HG03378 (cell line): ENCODE data around the gene RGS12.

Source experiments
- ATAC-seq: cut with Tn5 transposase; IDR thresholded peaks from one replicate; pipeline ENCODE4 v1.9.1; 2021; ENCODE audit warnings: mild to moderate bottlenecking, moderate library complexity; ENCODE audit not compliant: unreplicated experiment

RGS12 gene, protein sequence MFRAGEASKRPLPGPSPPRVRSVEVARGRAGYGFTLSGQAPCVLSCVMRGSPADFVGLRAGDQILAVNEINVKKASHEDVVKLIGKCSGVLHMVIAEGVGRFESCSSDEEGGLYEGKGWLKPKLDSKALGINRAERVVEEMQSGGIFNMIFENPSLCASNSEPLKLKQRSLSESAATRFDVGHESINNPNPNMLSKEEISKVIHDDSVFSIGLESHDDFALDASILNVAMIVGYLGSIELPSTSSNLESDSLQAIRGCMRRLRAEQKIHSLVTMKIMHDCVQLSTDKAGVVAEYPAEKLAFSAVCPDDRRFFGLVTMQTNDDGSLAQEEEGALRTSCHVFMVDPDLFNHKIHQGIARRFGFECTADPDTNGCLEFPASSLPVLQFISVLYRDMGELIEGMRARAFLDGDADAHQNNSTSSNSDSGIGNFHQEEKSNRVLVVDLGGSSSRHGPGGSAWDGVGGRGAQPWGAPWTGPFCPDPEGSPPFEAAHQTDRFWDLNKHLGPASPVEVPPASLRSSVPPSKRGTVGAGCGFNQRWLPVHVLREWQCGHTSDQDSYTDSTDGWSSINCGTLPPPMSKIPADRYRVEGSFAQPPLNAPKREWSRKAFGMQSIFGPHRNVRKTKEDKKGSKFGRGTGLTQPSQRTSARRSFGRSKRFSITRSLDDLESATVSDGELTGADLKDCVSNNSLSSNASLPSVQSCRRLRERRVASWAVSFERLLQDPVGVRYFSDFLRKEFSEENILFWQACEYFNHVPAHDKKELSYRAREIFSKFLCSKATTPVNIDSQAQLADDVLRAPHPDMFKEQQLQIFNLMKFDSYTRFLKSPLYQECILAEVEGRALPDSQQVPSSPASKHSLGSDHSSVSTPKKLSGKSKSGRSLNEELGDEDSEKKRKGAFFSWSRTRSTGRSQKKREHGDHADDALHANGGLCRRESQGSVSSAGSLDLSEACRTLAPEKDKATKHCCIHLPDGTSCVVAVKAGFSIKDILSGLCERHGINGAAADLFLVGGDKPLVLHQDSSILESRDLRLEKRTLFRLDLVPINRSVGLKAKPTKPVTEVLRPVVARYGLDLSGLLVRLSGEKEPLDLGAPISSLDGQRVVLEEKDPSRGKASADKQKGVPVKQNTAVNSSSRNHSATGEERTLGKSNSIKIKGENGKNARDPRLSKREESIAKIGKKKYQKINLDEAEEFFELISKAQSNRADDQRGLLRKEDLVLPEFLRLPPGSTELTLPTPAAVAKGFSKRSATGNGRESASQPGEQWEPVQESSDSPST (N-terminal part only)

DNA sequence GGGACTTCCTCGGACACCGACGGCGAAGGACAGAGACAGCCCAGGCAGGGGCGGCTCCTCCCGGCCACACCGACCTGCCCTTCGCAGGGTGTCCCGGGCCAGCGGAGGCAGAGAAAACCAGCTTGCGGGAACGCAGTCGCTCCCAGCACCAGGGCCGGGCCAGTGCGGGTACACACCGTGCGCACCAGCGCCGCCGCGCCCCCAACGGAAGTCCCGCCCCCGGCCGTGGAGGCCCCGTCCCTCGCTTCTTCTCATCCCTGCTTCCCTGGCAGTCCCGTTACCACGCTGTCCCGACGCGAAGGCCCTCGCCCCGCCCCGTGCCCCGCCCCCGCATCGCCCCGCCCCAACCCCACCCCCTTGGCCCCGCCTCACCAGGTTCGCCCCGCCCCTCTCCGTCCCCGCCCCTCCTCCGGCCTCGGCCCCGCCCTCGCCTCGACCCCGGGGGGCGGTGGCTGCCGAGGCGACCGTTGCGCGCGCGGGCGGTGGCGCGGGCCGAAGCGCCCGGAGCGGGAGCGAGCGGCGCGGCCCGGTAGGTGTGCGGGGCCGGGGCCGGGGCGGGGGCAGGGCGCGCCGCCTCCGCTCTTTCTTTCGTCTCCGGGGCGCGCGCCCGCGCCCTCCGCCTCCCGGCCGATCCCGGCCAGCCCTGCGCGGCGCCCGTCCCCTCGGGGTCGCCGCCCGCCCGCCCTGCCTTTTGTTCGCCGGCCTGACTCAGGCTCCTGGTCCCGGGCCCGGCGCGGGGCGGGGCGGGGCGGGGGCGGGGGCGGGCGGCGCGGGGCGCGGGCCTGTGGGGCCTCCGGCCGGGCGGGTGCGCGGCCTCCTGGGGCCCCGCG is at the start of gene RGS12:
Gene RGS12, plus strand, starts transcription at position 451 of the 830 bp plus-strand sequence. CDS start 23,150 bp downstream, outside the sequence.
- ATAC-seq = peak; percentile 36

GRCh38 chr4:3243136-3243780 is 49.6 kb upstream of the RGS12 start:
- ATAC-seq = no peak

DNA sequence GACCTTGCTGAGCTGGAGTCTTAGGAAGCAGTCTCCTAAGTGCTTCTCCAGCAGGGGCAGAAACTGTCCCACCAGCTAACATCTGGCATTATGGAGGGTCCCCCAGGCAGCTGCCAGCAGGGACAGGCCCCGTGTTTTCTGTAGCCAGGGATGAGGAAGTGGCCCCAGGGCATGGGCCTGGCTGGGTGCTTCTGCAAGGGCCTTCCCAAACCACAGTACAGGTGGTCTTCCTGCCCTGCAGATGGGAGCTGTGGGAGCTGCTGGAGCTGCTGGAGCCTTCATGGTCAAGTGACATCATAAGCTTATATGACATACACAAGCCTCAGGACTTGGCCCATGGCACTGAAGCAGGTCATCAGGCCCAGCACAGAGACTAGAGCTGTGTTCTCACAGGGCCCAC is 48.8 kb upstream of the RGS12 start:
- no peak for ATAC-seq

- no peak for ATAC-seq
Measured at GRCh38 chr4:3244747-3245146, 48.1 kb upstream of the RGS12 start.

DNA sequence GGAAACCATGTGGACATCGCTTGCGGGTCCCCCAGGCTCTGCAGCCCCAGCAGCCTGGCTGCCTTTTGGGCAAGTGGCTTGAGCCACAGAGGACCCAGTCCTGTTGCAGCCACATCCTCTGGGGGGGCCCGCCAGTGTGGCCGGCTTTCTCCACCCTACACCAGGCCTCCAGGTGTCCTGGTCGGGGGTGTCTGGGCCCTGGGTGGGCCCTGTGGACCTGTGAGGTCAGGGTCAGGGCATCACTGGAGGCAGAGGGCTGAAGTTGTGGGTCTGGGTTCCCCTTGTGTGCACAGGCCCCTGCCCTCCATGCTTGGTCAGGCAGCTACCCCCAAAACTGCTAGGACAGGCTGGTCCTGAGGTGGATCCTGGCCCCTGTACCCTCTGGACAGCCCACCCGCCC is 47.1 kb upstream of the RGS12 start:
- ATAC-seq = no peak

DNA sequence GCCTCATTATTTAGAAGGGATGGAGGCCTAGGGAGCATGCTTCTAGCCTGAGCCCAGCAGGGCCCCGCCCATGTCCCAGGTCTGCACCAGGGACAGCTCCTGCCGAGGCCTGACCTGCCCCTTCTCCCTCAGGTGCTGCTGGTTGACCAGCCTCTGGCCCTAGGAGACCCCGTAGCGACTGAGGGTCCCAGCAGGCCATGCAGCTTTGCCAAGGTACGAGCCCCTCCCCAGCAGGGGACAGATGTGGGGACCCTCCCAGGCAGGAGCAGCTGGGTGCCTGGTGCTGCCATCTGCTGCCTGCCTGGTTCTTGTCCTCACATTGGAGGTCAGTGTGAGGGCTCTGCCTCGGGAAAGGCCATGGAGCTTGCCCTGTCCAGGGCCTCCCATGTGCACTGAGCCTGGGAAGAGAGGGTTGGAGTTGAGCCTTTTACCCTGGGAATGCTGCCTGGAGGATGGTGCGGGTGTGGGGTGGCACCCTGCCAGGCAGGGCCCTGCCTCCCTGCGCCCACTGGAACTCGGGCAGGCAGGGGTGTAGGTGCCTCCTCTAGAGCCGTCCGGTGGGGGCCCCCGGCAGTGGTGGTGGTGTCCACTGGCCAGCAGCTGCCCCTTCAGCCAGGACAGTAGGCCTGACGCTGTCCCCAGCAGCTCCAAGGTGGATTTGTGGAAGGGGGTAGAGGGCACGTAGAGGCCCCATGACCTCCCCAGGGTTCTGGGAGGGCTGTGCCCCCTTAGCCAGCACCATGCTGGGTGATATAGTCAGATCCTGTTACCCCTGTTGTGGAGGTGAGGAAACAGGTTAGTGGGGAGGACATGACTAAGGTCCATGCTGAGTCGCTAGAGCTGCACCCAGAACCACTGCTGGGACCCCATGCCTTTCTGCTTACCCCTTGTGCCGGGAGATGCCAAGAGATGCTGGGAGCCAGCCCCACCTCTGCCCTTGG is 46.1 kb upstream of the RGS12 start:
- no peak for ATAC-seq

- no peak for ATAC-seq
Measured at GRCh38 chr4:3247399-3248177, 45.2 kb upstream of the RGS12 start.

DNA sequence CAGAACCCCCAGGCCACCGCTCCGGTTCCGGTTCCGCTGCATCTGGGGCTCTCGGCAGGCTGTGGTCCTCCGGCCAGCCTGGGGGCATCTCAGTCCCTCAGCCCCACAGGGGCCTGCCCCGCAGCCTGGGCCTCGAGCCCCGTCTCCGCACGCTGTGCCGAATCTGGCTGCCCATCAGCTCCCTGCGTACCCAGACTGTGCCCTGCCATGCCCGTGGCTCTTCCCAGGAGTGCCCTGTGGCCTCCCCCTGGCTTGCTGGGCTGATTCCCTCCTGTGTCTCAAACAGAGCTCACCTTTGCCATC is 44.7 kb upstream of the RGS12 start:
- ATAC-seq = no peak

GRCh38 chr4:3248811-3249661 is 43.8 kb upstream of the RGS12 start, which contains the start of gene MSANTD1:
MSANTD1 (plus strand) TSS chr4:3249159; CDS start chr4:3249223, 64 bp downstream.
- no peak for ATAC-seq

DNA sequence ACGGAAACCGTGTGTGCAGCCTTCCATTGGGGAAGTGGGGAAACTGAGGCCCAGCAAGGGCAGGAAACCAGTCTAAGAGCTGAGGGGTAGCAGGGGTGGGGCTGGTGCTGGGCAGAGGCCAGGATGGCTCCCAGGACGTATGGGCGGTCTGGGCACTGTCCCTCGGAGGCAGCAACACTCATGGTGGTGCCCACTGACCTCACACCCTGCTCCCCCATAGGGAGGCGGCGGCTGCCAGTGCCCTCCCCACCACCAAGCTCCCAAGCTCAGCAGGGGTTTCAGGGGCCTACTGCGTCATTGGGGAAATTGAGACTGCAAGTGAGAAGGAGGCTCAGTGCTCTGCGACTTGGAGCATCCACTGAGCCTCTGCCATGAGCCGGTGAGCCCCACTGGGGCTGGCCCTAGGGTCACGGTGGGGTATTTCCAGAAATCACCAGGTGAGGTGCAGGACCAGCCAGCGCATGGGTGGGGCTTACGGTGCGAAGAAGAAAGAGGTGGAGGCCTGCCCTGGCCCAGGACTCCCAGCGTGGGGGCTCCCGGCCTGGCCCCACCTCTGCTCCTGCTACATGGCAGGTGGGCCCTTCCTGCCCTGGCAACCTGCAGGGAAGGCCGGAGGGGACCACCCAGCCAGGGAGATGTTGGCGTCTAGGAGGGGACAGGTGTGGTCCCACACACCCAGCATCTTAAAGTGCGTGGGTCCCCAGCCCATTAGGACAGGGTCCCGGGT is 42.9 kb upstream of the RGS12 start:
- ATAC-seq = no peak

DNA sequence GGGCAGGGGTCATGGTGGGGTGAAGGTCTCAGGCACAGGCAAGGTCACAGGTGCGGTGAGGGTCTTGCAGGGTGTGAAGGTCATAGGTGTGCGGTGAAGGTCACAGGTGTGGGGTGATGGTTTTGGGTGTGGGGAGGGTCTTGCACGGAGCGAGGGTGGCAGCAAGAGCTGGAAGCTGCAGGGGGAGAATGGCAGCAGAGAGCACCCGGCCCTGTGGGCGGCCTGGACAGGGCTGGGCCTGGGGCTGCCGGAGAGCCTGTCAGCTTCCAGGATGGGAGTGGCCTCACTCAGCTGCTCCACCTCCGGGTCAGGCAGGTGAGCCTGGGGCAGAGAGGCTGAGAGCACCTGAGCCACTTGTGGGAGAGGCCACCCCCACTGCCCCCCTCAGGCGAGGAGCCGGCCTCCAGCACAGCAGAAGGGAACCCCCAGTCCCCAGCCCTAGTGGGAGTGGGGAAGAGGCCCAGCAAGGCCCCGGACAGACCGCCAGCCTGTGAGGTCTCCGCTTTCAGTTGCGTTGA is 42.3 kb upstream of the RGS12 start:
- ATAC-seq = no peak

DNA sequence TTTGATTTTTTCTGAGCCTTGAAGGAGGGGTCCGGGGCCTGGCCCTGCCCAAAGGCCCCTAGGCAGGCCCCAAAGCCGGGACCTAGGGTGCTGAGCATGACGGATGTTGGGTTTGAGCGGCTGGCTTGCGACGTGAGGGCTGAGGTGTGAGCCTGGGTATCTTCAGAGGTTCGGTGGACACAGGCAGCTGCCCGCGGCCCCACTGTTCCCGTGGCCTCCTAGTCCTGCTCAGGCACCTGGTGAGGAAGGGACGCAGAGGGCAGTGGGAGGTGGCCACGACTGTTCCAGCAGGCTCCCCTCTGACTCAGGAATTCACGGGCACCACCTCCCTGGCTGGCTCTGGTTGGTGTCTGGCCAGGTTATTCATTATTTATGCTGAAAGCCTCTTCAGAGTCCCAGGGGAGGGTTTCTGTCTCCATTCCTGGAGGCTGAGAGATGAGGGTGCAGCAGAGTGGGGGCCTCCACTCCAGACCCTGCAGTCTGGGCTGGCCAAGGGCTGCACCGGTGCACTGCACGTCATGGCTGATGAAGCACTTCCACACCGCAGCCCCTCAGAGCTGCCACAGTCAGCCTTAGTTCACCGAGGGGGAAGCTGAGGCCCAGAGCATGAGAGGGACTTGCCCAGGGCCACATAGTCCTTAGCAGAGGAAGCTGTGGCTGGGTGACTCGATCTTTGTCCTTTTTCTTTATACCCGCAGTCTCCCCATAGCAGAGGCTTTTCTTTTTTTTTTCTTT is 41.7 kb upstream of the RGS12 start:
- ATAC-seq = no peak

GRCh38 chr4:3251691-3252479 is 40.9 kb upstream of the RGS12 start:
- no peak for ATAC-seq

DNA sequence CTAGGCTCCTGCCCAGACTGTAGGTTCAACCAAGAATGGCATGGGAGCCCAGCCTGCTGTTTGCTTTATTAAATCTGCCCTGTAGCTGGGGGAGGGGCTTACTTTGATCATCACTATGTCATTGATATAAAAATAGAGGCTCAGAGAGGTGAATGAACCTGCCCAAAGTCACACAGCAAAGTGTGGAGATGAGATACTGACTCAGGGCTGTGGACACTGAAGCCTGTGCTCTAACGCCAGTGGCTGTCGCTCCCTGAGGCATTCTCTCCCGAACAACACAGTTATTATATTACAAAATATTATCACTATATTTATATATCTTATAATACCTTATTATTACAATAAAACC is 40.4 kb upstream of the RGS12 start:
- ATAC-seq = no peak
